Body of pancreas (tissue), 4 donors: ENCODE data around the gene SYNGR2. TPM values are rescaled to one million over a fixed set of nuclear protein-coding genes. Genes with fewer than 3 reads are reported as not detected.

Experiments used
- ATAC-seq: fragments of 150-250 bp; one replicate; pipeline ENCODE4 v1.9.1; 2016
- DNase-seq, 4 donors: peaks; one replicate each; pipeline ENCODE4 v3.0.0-alpha.2; 2019
- H3K27ac ChIP-seq, 4 donors: fragments of 200-600 bp; sonication (generic); 1 replicate in 3 of 4; 2 replicates in 1 of 4; pipeline versions ENCODE4 v1.5.1 to v1.6.1; 2016 to 2019; ENCODE audit warnings: mild to moderate bottlenecking in 1 of 4, mixed read lengths in 1 of 4, moderate library complexity in 1 of 4
- H3K27me3 ChIP-seq, 2 donors: fragments of 200-600 bp; sonication (generic); one replicate each; pipeline ENCODE4 v1.6.0; 2016; ENCODE audit warnings: mild to moderate bottlenecking in 1 of 2
- H3K36me3 ChIP-seq, 2 donors: fragments of 200-600 bp; sonication (generic); replicated peaks in 1 of 2; 2 replicates each; pipeline ENCODE4 v1.5.1; 2016; ENCODE audit warnings: low read depth in 2 of 2; ENCODE audit not compliant: insufficient read depth in 1 of 2
- H3K4me1 ChIP-seq: fragments of 200-600 bp; sonication (generic); one replicate; pipeline ENCODE4 v1.6.0; 2016
- H3K4me3 ChIP-seq, 2 donors: fragments of 200-600 bp; sonication (generic); 1 replicate in 1 of 2; 2 replicates in 1 of 2; pipeline ENCODE4 v1.5.1; 2016 to 2019
- H3K9me3 ChIP-seq, 3 donors: fragments of 200-600 bp; sonication (generic); 1 replicate in 2 of 3; 2 replicates in 1 of 3; pipeline ENCODE4 v1.5.1; 2016
- CTCF ChIP-seq, 7 experiments: fragments of 450-650 bp in 4 of 7; fragments of 200-600 bp in 3 of 7; sonication (generic) in 3 of 7; IDR thresholded peaks; one replicate each; pipeline ENCODE4 v1.5.1; 2016 to 2019; ENCODE audit warnings: antibody characterized with exemption in 7 of 7
- POLR2A ChIP-seq, 3 donors: fragments of 450-650 bp; IDR thresholded peaks; one replicate each; pipeline ENCODE4 v1.6.1; 2016; ENCODE audit warnings: antibody characterized with exemption in 3 of 3, mild to moderate bottlenecking in 2 of 3
- WGBS, 2 donors: methylation state at CpG; one replicate each; pipeline ENCODE4 v1.1.5; 2017; 5-methylcytosine and 5-hydroxymethylcytosine counted together
- intact Hi-C: fragments of 100-400 bp; cut with DNase I; formaldehyde crosslinking; loops from one replicate; pipeline ENCODE4 v1.15.1; 2023
- total RNA-seq, 2 donors: library from RNA; depleted of rRNA; stranded (reverse); fragments of >200 nt; gene quantifications; one replicate each; pipeline ENCODE4 v1.1.0, GENCODE V29; 2016

The SYNGR2 gene
- total RNA-seq, 2 donors from 2014 or later = 68.6 to 86.4 TPM

- DNase-seq = no peak
- TF ChIP-seq CTCF (IDR thresholded peaks at IDR 0.05) = no peak
- no peak for TF ChIP-seq POLR2A (IDR thresholded peaks at IDR 0.05)
- intact Hi-C loops = no loop called here
- Histone ChIP-seq H3K4me3 (no peak overlapping the region), H3K9me3 (no peaks in the 10 kb centered on the region), H3K36me3 (peaks cover 0 to 5% of the 10 kb centered on the region in 2 donors), H3K4me1 (peaks cover 27% of the 10 kb centered on the region), H3K27ac (no peak overlapping the region), H3K27me3 (no peaks in the 10 kb centered on the region)
- WGBS, 2 donors = 85 to 89% methylated on average over 5 to 30 of the region's 30 CpGs
- ATAC-seq = no peak
These were observed 44.1 kb upstream of the SYNGR2 start for GRCh38 chr17:78124081-78124835.

GRCh38 chr17:78124836-78125137 is 43.6 kb upstream of the SYNGR2 start:
- Histone ChIP-seq H3K27ac (no peak overlapping the region), H3K9me3 (no peaks in the 10 kb centered on the region), H3K36me3 (peaks cover 0 to 5% of the 10 kb centered on the region in 2 donors), H3K4me3 (no peak overlapping the region), H3K27me3 (no peaks in the 10 kb centered on the region), H3K4me1 (peaks cover 32% of the 10 kb centered on the region)
- DNase-seq = no peak
- no peak for ATAC-seq
- WGBS, 2 donors = 79 to 80% methylated on average over 5 to 12 of the region's 12 CpGs
- intact Hi-C loops = no loop called here
- TF ChIP-seq POLR2A (IDR thresholded peaks at IDR 0.05) = no peak

DNA sequence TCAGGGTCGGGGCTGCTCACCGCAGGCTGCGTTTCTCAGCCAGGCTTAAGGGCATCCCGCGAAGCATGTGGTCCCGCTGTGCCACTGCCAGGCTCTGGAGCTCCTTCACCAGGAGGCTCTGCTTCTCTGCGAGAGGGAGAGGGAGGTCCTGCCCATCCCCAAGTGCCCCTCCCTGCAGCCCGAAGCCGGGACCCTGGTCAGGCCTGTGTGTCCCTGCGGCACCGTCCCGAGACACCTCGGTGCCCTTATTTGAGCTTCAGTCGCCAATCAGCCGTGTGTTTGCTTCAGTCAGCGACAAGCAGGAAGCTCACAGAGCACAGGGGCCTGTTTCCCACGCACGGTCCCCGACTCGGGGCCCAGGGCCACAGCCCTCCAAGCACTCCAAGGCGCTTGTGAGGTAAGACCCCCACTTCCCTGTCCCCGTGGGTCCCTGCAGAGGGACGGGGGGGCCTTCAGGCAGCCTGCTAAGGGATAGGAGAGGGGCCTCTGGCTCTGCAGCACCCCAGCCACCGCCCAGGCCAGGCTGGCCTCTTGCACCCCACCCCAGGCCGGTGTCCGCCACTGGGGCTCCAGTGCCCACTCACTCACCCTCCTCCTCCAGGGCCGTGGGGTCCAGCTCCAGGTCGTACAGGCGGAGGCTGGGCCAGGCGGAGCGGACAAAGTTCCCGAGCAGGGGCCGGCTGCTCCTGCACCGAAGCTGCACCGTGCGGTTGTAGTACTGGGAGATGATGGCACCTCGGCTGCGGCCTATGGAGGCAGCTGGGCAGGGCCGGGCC is 43.1 kb upstream of the SYNGR2 start:
- Histone ChIP-seq H3K36me3 (peaks cover 0 to 5% of the 10 kb centered on the region in 2 donors), H3K27ac (no peak overlapping the region), H3K27me3 (no peaks in the 10 kb centered on the region), H3K4me1 (peaks cover 34% of the 10 kb centered on the region), H3K9me3 (no peaks in the 10 kb centered on the region), H3K4me3 (no peak overlapping the region)
- peak in 1 of 4 donors; percentile 11 for DNase-seq
- WGBS, 2 donors = 79 to 95% methylated on average over 10 to 31 of the region's 39 CpGs
- intact Hi-C loops = no loop called here
- TF ChIP-seq CTCF (IDR thresholded peaks at IDR 0.05) (no peak), POLR2A (IDR thresholded peaks at IDR 0.05) (no peak)
- no peak for ATAC-seq

DNA sequence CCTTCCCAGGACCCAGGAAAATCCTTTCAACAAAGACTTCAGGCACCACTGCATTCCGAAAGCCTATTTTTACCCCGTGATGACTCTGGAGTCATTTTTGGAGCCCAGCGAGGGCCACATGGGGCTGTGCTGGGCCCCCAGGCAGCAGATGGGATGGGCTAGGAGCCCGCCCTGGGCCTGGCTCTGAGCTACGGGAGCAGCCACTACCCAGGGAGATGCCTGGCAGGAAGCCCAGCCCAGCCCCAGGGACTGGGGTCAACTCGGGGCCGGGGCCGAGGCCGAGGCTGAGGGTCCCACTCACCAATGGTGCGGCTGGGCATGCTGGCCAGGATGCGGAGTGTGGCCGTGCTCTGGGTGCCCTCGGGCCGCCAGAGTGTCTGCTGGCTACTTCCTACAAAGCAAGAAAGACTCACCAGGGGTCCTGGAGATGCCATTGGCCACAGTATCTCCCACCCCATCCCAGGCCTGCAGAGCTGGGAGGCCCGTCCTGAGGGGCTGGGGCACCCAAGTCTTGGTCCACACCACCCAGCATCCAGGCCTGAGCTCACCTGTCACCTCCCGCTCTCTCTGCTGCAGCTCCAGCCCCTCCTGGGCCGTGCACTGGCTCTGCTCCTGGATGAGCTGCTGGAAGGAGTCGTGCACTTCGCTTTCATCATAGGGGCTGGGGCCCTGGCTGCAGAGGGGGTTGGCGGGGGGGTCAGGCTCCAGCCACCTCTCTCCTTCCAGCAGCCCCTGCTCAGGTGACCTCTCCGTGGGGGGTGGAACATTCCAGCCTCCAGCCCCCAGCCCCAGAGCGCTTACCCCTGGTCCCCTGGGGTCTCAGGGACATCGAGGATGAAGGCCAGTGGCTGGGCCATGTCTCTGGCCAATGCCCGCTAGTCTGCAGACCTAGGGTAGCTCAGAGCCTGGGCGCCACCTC is 42.1 kb upstream of the SYNGR2 start:
- Histone ChIP-seq H3K9me3 (no peaks in the 10 kb centered on the region), H3K27me3 (no peaks in the 10 kb centered on the region), H3K4me3 (no peak overlapping the region), H3K27ac (peak overlapping the region; percentile 69 to 91 (median 83)), H3K4me1 (peaks cover 35% of the 10 kb centered on the region), H3K36me3 (peaks cover 0 to 5% of the 10 kb centered on the region in 2 donors)
- TF ChIP-seq CTCF (IDR thresholded peaks at IDR 0.05) (no peak), POLR2A (IDR thresholded peaks at IDR 0.05) (no peak)
- WGBS, 2 donors = 69 to 70% methylated on average over 5 to 23 of the region's 25 CpGs
- DNase-seq (peak in 1 of 4 donors; percentile 16), ATAC-seq (no peak)
- intact Hi-C loops = no loop called here

- no peak overlapping the region for H3K4me3 ChIP-seq
- ATAC-seq = no peak
- intact Hi-C loops = no loop called here
- H3K9me3 ChIP-seq = no peaks in the 10 kb centered on the region
- DNase-seq = no peak
- H3K27ac ChIP-seq = peak overlapping the region; percentile 69 to 91 (median 83)
- H3K36me3 ChIP-seq = peaks cover 0 to 5% of the 10 kb centered on the region in 2 donors
- TF ChIP-seq CTCF (IDR thresholded peaks at IDR 0.05) = no peak
- no peak for TF ChIP-seq POLR2A (IDR thresholded peaks at IDR 0.05)
- peaks cover 41% of the 10 kb centered on the region for H3K4me1 ChIP-seq
- no peaks in the 10 kb centered on the region for H3K27me3 ChIP-seq
- WGBS, 2 donors = 62 to 72% methylated on average over 3 to 6 of the region's 6 CpGs
These were observed 41.5 kb upstream of the SYNGR2 start for GRCh38 chr17:78126895-78127238.
